Natural killer cell (primary cell): ENCODE measurements around the gene YIF1A. TPM values are rescaled to one million over a fixed set of nuclear protein-coding genes. Genes with fewer than 3 reads are reported as not detected.

ENCODE experiments used
- ATAC-seq, 3 donors: fragments of 150-1000 bp in 2 of 3; fragments of 200-7000 bp in 1 of 3; cut with Tn5 transposase; 1 replicate in 1 of 3; 2 replicates in 2 of 3; pipeline ENCODE4 v1.10.0; 2021; ENCODE audit warnings: mild to moderate bottlenecking in 2 of 3, moderate library complexity in 2 of 3
- DNase-seq, 2 donors: peaks; one replicate each; pipeline versions ENCODE4 v3.0.0 to v3.0.0-alpha.2; 2013 to 2021; ENCODE audit warnings: mixed read lengths in 1 of 2
- H3K27ac ChIP-seq: one replicate; pipeline ENCODE4 v1.5.1; 2013; ENCODE audit warnings: mild to moderate bottlenecking, low read length
- H3K27me3 ChIP-seq: one replicate; pipeline ENCODE4 v1.6.1; 2013; ENCODE audit warnings: low read length; ENCODE audit not compliant: control insufficient read depth, insufficient read depth
- H3K36me3 ChIP-seq: one replicate; pipeline ENCODE4 v1.6.1; 2013; ENCODE audit warnings: low read length; ENCODE audit not compliant: control insufficient read depth, insufficient read depth
- H3K4me1 ChIP-seq: one replicate; pipeline ENCODE4 v1.6.1; 2013; ENCODE audit warnings: low read length; ENCODE audit not compliant: control insufficient read depth, insufficient read depth
- H3K4me3 ChIP-seq: one replicate; pipeline ENCODE4 v1.5.1; 2013; ENCODE audit warnings: low read length
- H3K9me3 ChIP-seq: one replicate; pipeline ENCODE4 v1.6.1; 2013; ENCODE audit warnings: low read length; ENCODE audit not compliant: control insufficient read depth, insufficient read depth
- H3K27ac Mint-ChIP-seq, 2 donors: one replicate each; pipeline ENCODE4 v1.8.0; 2022; ENCODE audit warnings: mild to moderate bottlenecking in 2 of 2, mixed read lengths in 2 of 2, moderate library complexity in 1 of 2
- H3K27me3 Mint-ChIP-seq, 2 donors: one replicate each; pipeline ENCODE4 v1.8.0; 2022; ENCODE audit warnings: low read depth in 2 of 2, mixed read lengths in 2 of 2
- H3K36me3 Mint-ChIP-seq: one replicate; pipeline ENCODE4 v1.8.0; 2022; ENCODE audit warnings: mixed read lengths
- H3K4me1 Mint-ChIP-seq, 2 donors: one replicate each; pipeline ENCODE4 v1.8.0; 2022; ENCODE audit warnings: mixed read lengths in 2 of 2
- H3K4me3 Mint-ChIP-seq: one replicate; pipeline ENCODE4 v1.8.0; 2022; ENCODE audit warnings: mild to moderate bottlenecking, moderate library complexity, mixed read lengths
- H3K9me3 Mint-ChIP-seq, 2 donors: one replicate each; pipeline ENCODE4 v1.8.0; 2022; ENCODE audit warnings: mixed read lengths in 2 of 2
- CTCF ChIP-seq: fragments of 200-600 bp; IDR thresholded peaks from one replicate; pipeline ENCODE4 v1.8.0; 2022; ENCODE audit warnings: antibody characterized with exemption
- WGBS: methylation state at CpG from one replicate; pipeline ENCODE4 v1.1.7; 2013; ENCODE audit warnings: missing lambda C conversion rate; ENCODE audit not compliant: insufficient coverage; 5-methylcytosine and 5-hydroxymethylcytosine counted together
- intact Hi-C: fragments of 100-400 bp; cut with micrococcal nuclease; formaldehyde crosslinking; loops from one replicate; pipeline ENCODE4 v1.14.2; 2022
- total RNA-seq, 4 donors: library from RNA; stranded (reverse); fragments of 120-200 nt in 1 of 4; gene quantifications; one replicate each; pipeline versions ENCODE4 v1.2.3 to v1.2.4, GENCODE V29; 2013 to 2022

YIF1A gene
- total RNA-seq, 3 donors from 2014 or later (not counting 1 experiment from before 2014, with no cell fraction given), result 21.9 to 28.5 (median 23.6) TPM

GRCh38 chr11:66328031-66328301, 39.0 kb upstream of the YIF1A start:
- WGBS, result 28% methylated on average over 3 of the region's 3 CpGs
- Mint-ChIP-seq H3K27me3 (peaks cover 7 to 8% of the 10 kb centered on the region in 2 donors), H3K27ac (peak overlapping the region; percentile 19 to 74), H3K4me1 (peaks cover 19 to 40% of the 10 kb centered on the region in 2 donors), H3K9me3 (no peaks in the 10 kb centered on the region), H3K36me3 (no peaks in the 10 kb centered on the region), H3K4me3 (peak overlapping the region; percentile 1)
- TF ChIP-seq CTCF, result no peak
- DNase-seq, result peak; percentile 71 to 81
- intact Hi-C loops, result loop anchor here (1.0 kb wide), 3 partner anchors 8 to 106 kb away; partner anchors contain the start of gene RIN1
- Histone ChIP-seq H3K4me3 (no peak overlapping the region), H3K36me3 (no peaks in the 10 kb centered on the region), H3K27ac (no peak overlapping the region), H3K9me3 (no peaks in the 10 kb centered on the region), H3K27me3 (peaks cover 3% of the 10 kb centered on the region), H3K4me1 (peaks cover 40% of the 10 kb centered on the region)
- peak; percentile 85 to 93 (median 91) for ATAC-seq

GRCh38 chr11:66327171-66328030, 38.5 kb upstream of the YIF1A start:
- H3K27ac ChIP-seq, result no peak overlapping the region
- peak overlapping the region; percentile 19 to 74 for H3K27ac Mint-ChIP-seq

GRCh38 chr11:66326261-66327111, 37.5 kb upstream of the YIF1A start:
- ATAC-seq (no peak), DNase-seq (peak in 1 of 2 donors; percentile 62)
- intact Hi-C loops, result no loop called here
- no peak overlapping the region for H3K27ac ChIP-seq
- H3K4me1 Mint-ChIP-seq, result peaks cover 19 to 43% of the 10 kb centered on the region in 2 donors
- H3K4me3 ChIP-seq, result no peak overlapping the region
- H3K36me3 Mint-ChIP-seq, result no peaks in the 10 kb centered on the region
- H3K4me1 ChIP-seq, result peaks cover 40% of the 10 kb centered on the region
- H3K4me3 Mint-ChIP-seq, result no peak overlapping the region
- no peaks in the 10 kb centered on the region for H3K9me3 Mint-ChIP-seq
- H3K27ac Mint-ChIP-seq, result peak overlapping the region; percentile 15 to 74
- H3K9me3 ChIP-seq, result no peaks in the 10 kb centered on the region
- 58% methylated on average over 20 of the region's 21 CpGs for WGBS
- peaks cover 3% of the 10 kb centered on the region for H3K27me3 ChIP-seq
- H3K36me3 ChIP-seq, result no peaks in the 10 kb centered on the region
- no peaks in the 10 kb centered on the region for H3K27me3 Mint-ChIP-seq
- TF ChIP-seq CTCF, result no peak

More at GRCh38 chr11:66327171-66328030, 38.5 kb upstream of the YIF1A start:
- Mint-ChIP-seq H3K9me3 (no peaks in the 10 kb centered on the region), H3K4me1 (peaks cover 19 to 43% of the 10 kb centered on the region in 2 donors), H3K27me3 (peaks cover 3% of the 10 kb centered on the region in 2 donors), H3K36me3 (no peaks in the 10 kb centered on the region), H3K4me3 (peak overlapping the region; percentile 1)
- DNase-seq (no peak), ATAC-seq (no peak)
- H3K27me3 ChIP-seq, result peaks cover 3% of the 10 kb centered on the region
- peaks cover 40% of the 10 kb centered on the region for H3K4me1 ChIP-seq
- no peak overlapping the region for H3K4me3 ChIP-seq
- WGBS, result 86% methylated on average over 10 of the region's 10 CpGs
- intact Hi-C loops, result loop anchor here (1.0 kb wide), 3 partner anchors 9 to 105 kb away; partner anchors contain the start of gene RIN1
- no peaks in the 10 kb centered on the region for H3K36me3 ChIP-seq
- no peak for TF ChIP-seq CTCF
- H3K9me3 ChIP-seq, result no peaks in the 10 kb centered on the region
